HG03439 (cell line): ENCODE data around the gene DEDD2.
"Not testable (repeated sequence)": the region's sequence is repeated elsewhere in the genome, so short reads cannot be mapped to it uniquely, and the experiment has no call there.

Source experiments
- ATAC-seq: cut with Tn5 transposase; IDR thresholded peaks from one replicate; pipeline ENCODE4 v1.9.1; 2021; ENCODE audit warnings: mild to moderate bottlenecking, moderate library complexity; ENCODE audit not compliant: unreplicated experiment

Gene DEDD2, protein sequence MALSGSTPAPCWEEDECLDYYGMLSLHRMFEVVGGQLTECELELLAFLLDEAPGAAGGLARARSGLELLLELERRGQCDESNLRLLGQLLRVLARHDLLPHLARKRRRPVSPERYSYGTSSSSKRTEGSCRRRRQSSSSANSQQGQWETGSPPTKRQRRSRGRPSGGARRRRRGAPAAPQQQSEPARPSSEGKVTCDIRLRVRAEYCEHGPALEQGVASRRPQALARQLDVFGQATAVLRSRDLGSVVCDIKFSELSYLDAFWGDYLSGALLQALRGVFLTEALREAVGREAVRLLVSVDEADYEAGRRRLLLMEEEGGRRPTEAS

GRCh38 chr19:42217520-42218437 is at the start of gene DEDD2:
Gene DEDD2 (minus strand): TSS chr19:42217677. CDS start chr19:42217007, 670 bp downstream.
- ATAC-seq, result peak; percentile 76

- ATAC-seq, result not testable (repeated sequence)
Observed at GRCh38 chr19:42266928-42267603, 49.6 kb upstream of the DEDD2 start.

DNA sequence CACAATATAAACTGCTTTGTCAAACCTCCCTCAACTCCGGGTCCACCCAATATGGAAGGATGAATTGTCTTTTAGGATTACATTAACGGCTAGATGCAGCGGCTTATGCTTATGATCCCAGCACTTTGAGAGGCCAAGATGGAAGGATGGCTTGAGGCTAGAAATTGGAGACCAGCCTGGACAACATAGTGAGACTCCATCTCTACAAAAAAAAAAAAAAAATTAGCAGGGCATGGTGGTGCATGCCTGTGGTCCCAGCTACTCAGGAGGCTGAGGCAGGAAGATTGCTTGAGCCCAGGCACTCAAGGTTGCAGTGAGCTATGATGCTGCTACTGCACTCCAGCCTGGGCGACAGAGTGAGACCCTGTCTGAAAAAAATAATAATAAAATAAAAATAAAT is 48.6 kb upstream of the DEDD2 start:
- not testable (repeated sequence) for ATAC-seq

DNA sequence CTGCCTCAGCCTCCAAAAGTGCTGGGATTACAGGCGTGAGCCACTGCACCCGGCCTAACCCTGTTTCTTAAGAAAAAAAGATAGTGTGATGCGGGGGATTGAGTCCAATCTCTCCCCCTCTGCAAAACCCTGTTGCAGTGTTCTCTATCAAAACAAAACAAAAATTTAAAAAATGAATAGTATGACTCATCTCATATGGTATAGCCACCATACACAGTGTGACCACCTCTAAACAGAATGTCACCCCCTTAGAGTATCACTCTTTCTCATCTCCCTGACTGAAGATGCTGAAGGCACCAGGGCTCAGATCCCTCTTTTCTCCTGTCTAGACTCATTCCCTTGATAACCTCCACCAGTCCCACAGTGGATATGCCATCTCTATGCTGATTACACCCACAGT is 44.3 kb upstream of the DEDD2 start:
- no peak for ATAC-seq

- not testable (repeated sequence) for ATAC-seq
Observed at GRCh38 chr19:42257842-42258241, 40.4 kb upstream of the DEDD2 start.

- ATAC-seq, result no peak
Observed at GRCh38 chr19:42255766-42256745, 38.6 kb upstream of the DEDD2 start.

DNA sequence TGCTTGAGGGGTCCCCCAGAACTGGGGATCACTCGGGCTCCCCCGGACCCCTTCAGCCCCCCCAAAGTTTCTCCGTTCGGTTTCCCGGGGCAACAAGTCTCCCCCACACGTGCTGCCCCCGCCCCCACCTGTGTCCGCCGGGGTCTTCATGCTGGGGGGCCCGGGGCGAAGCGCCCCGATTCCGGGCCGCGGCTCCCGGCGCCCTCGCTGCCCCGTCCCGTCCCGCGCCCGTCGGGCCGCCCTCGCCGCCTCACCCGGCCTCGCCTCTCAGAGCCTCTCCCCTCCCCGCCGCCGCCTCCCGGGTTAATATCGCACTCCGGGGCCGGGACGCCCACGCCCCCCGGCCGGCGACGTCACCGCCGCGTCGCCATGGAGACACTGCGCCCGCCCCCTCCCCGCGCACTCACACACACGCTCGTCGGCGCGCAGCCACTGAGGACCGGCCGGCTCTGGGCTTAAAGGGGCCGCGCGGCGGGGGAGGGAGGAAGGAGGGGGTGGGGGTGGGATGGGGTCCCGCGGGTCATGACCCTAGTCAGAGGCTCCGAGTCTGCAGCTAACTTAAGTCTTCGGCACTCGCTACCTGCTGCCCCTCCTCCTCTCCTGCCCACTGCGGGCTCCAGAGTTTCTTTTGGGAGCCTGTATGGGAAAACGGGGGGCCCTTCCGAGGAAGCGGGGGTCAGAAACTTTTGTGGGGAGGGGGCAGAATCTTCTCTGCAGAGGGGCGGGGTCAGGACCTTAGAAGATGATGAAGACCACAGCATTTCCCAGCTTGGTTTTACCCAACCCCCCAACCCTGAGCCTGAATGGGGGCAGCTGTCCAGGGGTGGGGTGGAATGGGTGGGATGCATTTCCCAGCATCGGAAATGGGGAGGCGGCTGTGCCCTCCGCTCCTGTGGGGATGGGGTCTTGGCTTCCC is 37.6 kb upstream of the DEDD2 start, which contains the start of gene ERF:
Gene ERF, minus strand, starts transcription at position 279 of the 916 bp plus-strand sequence. Its CDS starts 129 bp downstream, at position 150.
- ATAC-seq, result peak; percentile 66

DNA sequence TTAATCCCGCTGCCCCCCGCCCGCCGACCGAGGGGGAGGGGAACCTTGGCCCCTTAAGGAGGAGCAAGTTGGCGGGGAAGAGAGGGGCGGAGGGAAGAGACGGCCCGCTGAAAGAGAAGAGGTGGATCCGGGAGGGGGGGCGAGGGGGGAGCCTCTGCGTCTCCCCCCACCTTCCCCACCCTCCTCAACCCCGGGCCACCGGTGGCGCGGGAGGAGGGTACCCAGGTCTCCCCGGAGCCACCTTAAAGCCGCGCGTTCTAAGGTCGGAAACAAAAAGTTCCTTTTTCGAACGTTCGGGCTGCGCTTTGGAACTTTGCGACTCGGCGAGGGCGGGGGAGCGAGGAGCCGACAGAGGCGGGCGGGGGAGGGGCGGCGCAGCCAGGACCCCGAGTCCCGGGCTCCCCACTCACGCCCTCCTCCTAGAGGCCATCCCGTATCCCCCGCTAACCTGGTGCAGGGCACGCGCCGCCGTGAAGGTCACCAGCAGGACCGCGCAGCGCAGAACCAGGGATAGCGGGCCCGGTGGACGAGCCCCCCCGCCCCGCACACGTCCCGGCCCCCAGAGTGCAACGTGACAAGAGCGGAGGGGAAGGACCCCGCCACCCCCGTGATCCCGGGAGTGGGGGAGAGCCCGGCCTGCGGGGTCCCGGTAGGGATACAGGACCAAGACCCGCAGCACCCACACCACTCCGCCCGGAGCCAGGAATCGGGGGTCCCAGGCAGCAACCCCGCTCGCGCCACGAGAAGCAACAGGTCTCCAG is 36.8 kb upstream of the DEDD2 start:
- peak; percentile 31 for ATAC-seq

DNA sequence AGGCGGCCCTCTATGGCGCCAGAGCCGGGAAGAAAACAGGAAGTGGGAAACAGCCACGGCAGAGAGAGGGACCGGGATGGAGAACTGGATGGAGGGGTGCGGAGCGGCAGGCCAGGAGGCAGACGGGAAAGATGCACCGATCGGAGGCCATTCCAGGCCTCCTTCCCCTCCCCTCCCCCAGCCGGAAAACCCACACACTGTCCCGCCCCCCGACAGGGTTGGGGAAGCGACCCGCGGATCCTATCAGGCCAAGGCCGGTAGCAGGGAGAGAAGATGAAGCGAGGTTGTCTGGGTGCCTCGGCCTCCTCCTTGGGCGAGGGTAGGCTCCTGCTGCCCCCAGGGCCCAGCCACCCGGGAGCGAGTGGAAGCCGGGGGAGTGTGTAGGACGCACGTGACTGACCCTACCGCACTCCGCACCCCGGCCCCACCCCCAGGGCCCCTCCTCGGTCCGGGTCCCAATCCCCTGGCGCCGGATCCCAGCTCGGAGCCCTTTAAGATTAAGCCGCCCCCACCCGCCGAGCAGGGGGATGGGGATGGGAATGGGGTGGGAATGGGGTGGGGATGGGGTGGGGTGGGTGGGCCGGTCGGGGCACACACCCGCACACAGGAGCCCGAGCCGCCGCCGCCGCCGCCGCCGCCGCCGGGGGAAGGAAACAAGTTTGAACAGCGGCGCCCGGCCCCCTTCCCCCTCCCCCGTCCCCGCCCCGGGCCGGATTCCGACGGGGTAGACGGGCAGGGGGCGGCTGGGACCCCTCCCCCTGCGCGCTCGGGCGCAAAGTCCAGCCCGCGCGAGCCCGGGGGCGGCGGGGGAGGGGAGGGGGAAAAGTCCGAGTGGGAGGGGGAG is 36.0 kb upstream of the DEDD2 start:
- peak; percentile 14 for ATAC-seq

DNA sequence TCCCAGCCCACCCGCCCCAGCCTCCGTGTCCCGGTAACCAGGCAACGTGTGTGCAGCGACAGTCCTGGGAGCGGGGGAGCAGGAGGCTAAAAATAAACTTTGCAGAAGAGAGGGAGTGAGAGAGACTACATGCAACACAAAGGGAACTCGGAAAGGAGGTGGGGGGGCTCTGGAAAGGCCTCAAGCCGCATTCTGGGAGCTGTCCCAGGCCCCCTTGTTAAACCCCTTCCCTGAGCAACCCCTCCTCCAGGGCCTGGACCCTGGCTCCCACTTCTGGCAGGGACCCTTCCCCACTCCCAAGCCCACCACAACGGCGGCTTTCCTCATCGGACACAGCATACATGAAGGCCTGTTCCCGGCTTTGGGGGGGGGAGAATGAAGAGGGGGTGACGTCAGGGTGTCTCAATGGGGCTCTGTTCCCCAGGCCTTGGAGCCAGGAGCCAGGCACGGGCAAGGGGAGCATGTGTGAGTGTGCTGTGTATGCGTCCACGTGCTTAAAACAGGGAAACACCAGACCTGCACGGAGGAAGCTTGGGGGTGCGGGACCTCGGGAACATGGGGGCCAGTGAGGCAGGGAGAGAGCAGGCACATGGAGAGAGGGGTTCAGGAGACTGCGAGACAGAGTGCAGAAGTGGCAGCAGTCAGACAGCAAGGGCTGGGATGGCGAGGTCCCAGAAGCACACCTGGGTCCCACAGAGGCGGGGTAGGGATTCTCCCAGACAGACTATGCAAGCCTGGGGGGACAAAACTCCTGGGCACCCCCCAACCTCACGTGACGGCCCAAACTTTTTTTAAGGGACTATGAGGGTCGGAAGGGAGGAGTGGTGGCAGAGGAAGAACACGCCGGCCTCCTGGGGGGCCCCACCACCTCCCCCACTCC is 35.1 kb upstream of the DEDD2 start:
- ATAC-seq, result no peak

DNA sequence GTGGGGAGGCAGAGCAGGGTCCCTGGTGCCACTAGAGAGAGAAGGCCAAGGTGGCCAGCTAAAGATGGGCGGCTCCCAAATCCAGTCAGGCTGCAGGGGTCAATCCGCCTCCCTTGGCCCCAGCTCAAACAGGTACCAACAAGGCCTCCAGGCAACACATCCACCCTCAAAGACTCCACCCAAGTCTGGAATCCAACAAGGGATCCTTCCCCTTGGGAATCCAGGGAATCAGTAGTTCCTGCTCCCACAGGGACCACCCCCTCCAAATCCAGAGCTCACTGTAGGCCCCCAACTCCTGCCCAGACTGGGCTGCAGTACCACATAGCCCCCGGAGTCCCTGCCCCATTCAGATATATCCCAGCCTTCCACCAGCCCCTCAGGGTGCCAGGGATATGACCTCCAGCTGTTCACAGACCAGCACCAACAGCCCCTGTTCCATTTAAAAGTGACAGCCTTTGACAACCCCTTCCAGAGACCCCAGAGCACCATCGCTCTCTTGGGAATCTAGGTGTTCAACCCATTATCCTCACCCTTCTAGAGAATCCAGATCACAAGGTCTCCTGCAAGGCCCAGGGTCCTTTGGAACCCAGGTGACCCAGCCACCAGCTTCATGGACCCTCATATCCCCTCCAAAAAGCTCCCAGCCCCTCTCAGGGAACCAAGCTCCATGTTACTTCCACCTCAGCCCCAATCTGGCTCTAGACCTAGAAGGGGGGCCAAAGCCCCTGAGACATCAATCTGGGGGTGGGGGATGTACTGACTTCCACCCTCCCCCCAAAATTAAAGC is 34.3 kb upstream of the DEDD2 start:
- ATAC-seq, result no peak

GRCh38 chr19:42250666-42251531 is 33.4 kb upstream of the DEDD2 start:
- no peak for ATAC-seq

DNA sequence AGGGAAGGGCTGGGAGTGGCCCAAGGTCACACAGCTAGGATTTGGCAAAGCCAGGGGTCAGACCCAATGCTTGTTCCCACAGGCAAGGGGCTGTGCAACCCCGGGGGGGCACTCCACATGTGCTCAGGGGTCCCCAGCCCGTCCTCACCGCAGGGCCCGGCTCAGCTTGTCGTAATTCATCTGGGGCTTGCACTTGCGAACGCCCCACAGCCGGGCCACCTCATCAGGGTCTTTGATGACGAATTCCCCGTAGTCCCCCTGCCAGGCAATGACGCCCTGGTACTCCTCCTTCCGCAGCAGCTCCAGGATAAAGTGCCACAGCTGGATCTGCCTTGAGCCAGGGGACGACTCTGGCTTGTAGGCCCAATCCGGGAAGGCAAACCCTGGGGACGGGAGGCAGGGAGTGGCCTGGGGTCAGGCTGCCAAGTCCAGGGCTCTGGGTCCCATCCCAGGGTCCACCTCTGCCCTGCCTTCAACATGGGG is 32.7 kb upstream of the DEDD2 start:
- no peak for ATAC-seq

GRCh38 chr19:42249769-42250168 is 32.3 kb upstream of the DEDD2 start:
- no peak for ATAC-seq
